HG03066 (cell line): ENCODE data around the gene ULK4.
"Not testable (repeated sequence)": the region's sequence is repeated elsewhere in the genome, so short reads cannot be mapped to it uniquely, and the experiment has no call there.

Experiments used
- ATAC-seq: cut with Tn5 transposase; IDR thresholded peaks from one replicate; pipeline ENCODE4 v1.9.1; 2021; ENCODE audit warnings: low read depth; ENCODE audit not compliant: unreplicated experiment

ULK4 gene

GRCh38 chr3:41792806-41793205, 169.1 kb downstream of the ULK4 start:
- no peak for ATAC-seq

DNA sequence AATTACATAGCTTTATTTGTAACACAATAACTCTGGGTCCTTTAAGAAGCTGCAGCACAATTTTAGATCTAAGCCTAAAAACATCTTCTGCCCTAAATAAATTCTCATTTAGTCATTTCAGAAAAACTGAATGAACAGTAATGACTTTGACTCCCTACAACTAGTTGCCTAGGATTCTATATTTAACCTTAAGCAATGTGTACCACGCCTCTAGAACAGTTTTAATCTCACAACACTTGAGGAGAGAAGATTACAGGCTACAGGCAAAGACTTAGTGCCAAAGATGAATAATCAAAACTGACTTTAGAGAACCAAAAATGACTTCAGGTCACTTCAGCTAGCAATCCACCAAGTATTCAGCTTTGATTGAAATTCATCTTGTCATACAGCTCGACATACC, 192.8 kb downstream of the ULK4 start:
- ATAC-seq: no peak

DNA sequence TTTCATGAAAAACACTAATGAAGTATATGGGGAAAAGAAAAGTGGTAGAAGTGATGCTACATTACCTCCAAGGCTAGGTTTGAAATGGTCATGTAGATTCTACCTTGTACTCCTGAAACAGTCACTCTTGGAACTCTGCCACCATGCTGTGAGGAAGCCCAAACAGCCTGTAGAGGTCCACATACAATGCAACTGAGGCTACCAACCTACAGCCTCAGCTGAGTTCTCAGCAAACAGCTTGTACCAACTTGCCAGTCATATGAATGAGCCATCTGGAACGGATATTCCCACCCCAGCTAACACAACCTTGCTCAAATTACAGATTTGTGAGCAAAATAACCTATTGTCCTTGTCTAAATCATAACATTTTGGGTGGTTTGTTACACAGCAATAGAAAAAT, 193.5 kb downstream of the ULK4 start:
- no peak for ATAC-seq

DNA sequence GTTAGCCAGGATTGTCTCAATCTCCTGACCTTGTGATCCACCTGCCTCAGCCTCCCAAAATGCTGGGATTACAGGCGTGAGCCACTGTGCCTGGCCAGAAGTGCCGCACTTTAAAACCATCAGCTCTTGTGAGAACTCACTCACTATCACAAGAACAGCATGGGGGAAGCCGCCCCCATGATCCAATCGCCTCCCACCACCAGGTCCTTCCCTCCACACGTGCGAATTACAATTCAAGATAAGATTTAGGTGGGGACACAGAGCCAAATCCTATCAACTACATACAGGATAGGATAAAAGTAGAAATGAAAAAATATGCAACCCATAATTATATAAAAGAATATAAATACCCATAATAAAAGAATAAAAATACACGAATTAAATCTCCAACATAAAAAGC, 199.0 kb downstream of the ULK4 start:
- not testable (repeated sequence) for ATAC-seq

DNA sequence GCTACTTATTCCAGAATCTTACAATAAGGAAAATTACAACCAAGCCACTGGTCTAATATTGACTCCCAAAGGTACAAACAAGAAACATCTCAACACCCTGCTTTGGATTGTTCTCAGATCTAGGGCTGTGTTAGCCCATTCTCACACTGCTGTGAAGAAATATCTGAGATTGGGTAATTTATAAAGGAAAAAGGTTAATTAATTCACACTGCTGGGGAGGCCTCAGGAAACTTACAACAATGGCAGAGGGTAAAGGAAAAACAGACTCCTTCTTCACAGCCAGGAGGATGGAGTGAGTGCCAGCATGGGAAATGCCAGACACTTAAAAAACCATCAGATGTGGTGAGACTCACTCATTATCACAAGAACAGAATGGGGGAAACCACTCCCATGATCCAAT, 208.3 kb downstream of the ULK4 start:
- no peak for ATAC-seq

GRCh38 chr3:41751597-41751996, 210.3 kb downstream of the ULK4 start:
- no peak for ATAC-seq

- no peak for ATAC-seq
Measured at GRCh38 chr3:41749988-41750387, 211.9 kb downstream of the ULK4 start.

- ATAC-seq: no peak
Measured at GRCh38 chr3:41746215-41746614, 215.7 kb downstream of the ULK4 start.

DNA sequence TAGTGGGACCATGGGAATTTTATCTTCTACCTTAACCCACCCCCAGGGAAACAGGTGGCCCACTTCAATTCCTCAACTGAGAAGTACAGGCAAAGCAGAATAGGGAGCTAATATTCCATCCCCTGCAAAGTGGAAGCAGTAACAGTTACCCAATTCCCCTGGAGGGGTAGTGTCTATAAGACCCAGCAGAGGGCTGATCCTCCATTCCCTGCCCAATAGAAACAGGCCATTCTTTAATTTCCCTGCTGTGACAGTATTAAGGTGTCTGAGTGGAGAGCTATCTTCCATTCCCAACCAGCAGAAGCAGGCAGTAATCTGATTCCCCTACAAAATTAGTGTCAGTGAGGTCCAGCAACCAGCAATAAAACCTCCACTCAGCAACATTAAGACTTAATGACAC, 219.8 kb downstream of the ULK4 start:
- ATAC-seq: no peak

DNA sequence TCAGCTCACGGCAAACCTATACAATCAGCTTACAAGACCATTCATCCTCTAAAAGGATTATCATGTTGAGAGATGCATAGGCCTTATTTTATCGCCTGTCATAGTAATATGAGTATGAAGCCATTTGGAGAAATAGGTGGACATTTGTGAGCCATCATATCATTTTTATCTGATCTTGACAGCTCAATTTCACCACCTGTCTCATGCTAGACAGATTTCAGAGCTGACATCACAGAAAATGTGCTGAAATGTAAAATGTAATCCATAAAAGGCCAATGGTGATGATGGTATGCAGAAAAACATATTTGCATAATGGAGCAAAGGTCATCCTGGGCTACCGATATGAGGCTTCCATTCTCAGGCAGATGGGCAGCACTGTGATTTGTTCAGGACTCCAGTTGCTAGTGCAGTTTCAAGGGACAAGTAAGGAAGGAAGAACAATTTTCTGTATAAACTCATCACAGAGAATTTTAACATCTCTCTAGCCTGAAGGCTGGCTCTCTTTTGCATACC, 221.5 kb downstream of the ULK4 start:
- ATAC-seq: no peak

- no peak for ATAC-seq
Measured at GRCh38 chr3:41726891-41727290, 235.0 kb downstream of the ULK4 start.

- no peak for ATAC-seq
Measured at GRCh38 chr3:41717641-41718040, 244.3 kb downstream of the ULK4 start.

GRCh38 chr3:41716471-41716870, 245.4 kb downstream of the ULK4 start:
- ATAC-seq: no peak

DNA sequence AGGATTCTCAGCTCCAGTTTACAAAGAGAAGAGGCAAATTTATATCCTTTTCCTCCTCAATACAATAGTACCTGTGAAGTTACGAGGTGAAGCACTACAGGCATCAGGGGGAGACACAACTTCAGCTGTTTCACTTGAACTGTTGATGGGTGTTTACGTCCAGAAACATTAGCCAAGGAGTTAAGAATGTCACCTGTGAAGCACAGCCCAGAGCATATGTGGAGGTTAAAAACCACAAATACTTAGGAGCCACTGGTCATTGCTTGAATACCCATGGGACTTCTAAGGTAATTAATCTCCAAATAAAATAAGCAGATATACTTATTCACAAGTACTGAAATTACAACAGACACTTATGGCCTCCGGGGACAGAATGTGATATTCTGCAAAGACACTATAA, 246.5 kb downstream of the ULK4 start:
- ATAC-seq: no peak

DNA sequence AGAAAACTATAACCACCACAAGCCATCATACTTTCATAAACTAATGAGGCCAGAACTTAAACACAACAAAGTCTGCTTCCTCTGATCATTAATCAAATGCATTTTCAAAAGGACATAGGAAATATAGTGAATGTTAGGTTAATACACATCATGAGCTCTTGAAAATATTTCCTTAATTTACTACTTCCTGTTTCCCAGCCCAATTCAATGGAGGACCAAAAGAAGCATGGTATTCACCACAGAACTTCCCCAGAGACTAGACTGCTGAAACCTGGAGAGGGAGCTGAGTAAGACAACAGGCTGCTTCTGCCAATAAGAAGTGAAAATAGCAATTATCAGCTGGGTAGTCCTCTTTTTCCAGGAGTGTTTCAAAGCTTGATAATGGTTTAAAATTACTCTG, 250.3 kb downstream of the ULK4 start:
- ATAC-seq: no peak

DNA sequence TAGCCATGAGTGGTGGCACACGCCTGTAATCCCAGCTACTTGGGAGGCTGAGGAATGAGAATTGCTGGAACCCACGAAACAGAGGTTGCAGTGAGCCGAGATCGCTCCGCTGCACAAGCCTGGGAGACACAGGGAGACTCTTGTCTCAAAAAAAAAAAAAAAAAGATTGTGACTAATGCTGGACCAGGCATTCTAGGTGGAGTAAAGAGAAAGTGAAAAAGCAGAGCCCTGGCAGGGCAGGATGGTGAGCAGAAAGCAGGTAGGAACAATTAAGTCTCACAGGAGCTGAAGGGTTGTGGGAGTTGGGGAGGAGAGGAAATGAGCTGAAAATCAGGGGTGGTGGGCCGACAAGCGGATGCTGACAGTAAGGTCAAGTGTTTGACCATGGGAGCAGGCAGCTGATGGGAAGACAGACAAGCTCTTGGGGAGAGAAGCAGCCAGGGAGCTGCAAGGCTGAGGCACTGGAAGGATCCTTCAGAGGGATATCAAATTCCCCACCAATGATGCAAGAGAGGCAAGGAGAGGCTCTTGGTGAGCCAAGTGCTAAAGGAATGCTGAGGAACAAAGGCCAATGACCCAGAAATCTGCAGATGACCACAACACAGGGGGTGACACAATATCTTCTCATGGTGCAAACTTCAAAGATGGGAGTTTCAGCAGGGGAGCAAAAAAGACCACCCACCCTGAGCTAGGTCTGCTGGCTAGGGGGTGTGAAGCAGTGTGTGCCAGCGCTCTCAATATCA, 251.1 kb downstream of the ULK4 start:
- ATAC-seq: no peak

DNA sequence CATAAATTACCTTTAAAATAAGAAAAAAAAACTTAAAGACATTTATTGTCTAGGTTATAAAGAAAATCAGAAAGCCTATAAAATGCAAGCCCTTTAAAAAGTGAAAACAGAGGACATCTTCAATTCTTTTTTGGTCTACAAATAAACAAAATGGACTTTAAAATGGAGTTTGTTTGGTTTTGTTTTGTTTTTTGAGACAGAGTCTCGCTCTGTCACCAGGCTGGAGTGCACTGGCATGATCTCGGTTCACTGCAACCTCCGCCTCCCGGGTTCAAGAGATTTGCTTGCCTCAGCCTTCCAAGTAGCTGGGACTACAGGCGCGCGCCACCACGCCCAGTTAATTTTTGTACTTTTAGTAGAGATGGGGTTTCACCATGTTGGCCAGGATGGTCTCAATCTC, 252.7 kb downstream of the ULK4 start:
- ATAC-seq: not testable (repeated sequence)

- no peak for ATAC-seq
Measured at GRCh38 chr3:41708176-41708575, 253.7 kb downstream of the ULK4 start.

DNA sequence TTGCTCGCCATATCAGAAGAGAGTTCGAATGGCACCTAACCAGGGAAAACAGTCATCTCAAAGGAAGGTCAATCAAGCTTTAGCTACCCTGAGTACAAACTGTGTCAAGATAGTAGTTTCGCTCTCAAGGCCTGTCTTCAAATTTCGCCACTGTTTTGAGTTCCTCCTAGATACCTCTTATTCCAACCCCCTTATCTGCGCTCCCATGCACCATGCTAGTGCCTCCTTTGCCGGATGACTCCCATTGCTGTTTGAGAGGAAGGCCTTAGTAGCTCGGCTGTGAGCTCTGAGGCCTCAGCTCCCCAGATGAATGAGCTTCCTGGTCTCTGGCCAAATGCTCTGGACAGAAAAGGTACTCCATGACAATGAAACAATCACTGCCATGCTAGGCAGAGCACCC, 256.0 kb downstream of the ULK4 start:
- ATAC-seq: no peak

- no peak for ATAC-seq
Measured at GRCh38 chr3:41701191-41701698, 260.7 kb downstream of the ULK4 start.

GRCh38 chr3:41700155-41700554, 261.7 kb downstream of the ULK4 start:
- no peak for ATAC-seq

- ATAC-seq: no peak
Measured at GRCh38 chr3:41698898-41699297, 263.0 kb downstream of the ULK4 start.
